Mesangial cell (primary cell): Measurements from ENCODE around the gene CGAS. TPM values are rescaled to one million over a fixed set of nuclear protein-coding genes. Genes with fewer than 3 reads are reported as not detected.

ENCODE experiments used
- total RNA-seq: library from RNA; depleted of rRNA; stranded (reverse); fragments of >200 nt; gene quantifications from 2 replicates; pipeline ENCODE4 v1.2.3, GENCODE V29; 2015

Gene CGAS
- 2.2 and 5.4 TPM in 2 replicates for total RNA-seq

GRCh38 chr6:73452107-73452461, at the start of gene CGAS:
Gene CGAS, minus strand, starts transcription at chr6:73452297. Its CDS starts 116 bp downstream, at chr6:73452181.

GRCh38 chr6:73461537-73462350, 9.6 kb upstream of the CGAS start, which contains the start of gene MTO1:
Gene MTO1, plus strand, starts transcription at chr6:73461737. Its CDS starts 118 bp downstream, at chr6:73461855.

GRCh38 chr6:73394577-73395354, 57.3 kb downstream of the CGAS start, which contains the start of gene DDX43:
Gene DDX43, plus strand, starts transcription at chr6:73394828. Its CDS starts 78 bp downstream, at chr6:73394906.

Other genes with a start within 250 kb of the CGAS start
- 0.33 TPM in 1 of 2 replicates, not detected in the other for gene KHDC1L, start 226.8 kb downstream of the CGAS start, total RNA-seq
- gene KHDC1, start 189.1 kb downstream of the CGAS start, total RNA-seq: 4.2 and 6.2 TPM in 2 replicates
- gene DPPA5, start 98.0 kb downstream of the CGAS start, total RNA-seq: not detected in 2 replicates
- gene KHDC3L, start 89.6 kb downstream of the CGAS start, total RNA-seq: not detected in 2 replicates
- gene OOEP, start 82.4 kb downstream of the CGAS start, total RNA-seq: not detected in 2 replicates
- 0.16 and 0.51 TPM in 2 replicates for gene DDX43, start 57.5 kb downstream of the CGAS start, total RNA-seq
- 11.9 and 19.2 TPM in 2 replicates for gene MTO1, start 9.4 kb upstream of the CGAS start, total RNA-seq
- 7,203 and 9,372 TPM in 2 replicates for gene EEF1A1, start 68.7 kb upstream of the CGAS start, total RNA-seq
- 7.8 and 25.4 TPM in 2 replicates for gene SLC17A5, start 201.7 kb upstream of the CGAS start, total RNA-seq
- gene CD109, start 243.9 kb upstream of the CGAS start, total RNA-seq: 14.7 and 20.8 TPM in 2 replicates